Measurements from ENCODE around the gene VRK1.

DNA sequence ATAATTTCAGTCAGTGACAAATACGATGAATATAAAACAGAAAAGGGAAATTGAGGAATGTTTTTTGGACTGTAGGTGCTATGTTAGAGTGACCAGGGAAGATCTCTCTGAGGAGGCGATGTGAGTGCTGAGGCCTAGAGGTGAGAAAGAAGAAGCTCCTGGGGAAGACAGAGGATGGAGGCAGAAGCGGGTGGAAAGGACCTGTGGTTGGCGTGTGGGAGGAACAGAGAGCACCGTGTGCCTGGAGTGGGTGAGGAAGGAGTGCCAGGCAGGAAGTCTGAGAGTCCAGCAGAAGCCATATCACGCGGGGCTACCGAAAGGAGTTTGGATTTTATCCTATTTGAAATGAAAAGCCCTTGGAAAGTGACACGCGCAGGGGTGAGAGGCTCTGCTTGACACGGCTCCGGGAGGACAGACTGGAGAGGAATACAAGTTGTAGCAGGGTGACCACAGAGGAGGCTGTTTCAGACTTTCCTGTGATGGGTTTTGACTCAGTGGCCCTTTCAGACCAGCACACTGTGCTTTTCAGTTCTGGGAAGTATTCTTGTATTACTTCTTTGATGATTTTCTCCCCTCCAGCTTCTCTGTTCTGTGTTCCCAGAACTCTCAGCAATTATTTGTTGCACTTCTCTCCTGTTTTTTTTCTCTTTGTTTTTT, 96.9 kb downstream of the VRK1 start:
- no peak for TF ChIP-seq CEBPB (IDR thresholded peaks at IDR 0.05)
- TF ChIP-seq, protein P1, sequence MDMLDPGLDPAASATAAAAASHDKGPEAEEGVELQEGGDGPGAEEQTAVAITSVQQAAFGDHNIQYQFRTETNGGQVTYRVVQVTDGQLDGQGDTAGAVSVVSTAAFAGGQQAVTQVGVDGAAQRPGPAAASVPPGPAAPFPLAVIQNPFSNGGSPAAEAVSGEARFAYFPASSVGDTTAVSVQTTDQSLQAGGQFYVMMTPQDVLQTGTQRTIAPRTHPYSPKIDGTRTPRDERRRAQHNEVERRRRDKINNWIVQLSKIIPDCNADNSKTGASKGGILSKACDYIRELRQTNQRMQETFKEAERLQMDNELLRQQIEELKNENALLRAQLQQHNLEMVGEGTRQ (IDR thresholded peaks at IDR 0.05) = no peak

Measured in A549 (cell line).